GM19324 (cell line): ENCODE data around the gene RIN2.
"Not testable (repeated sequence)": the region's sequence is repeated elsewhere in the genome, so short reads cannot be mapped to it uniquely, and the experiment has no call there.

Experiments
- ATAC-seq: cut with Tn5 transposase; IDR thresholded peaks from one replicate; pipeline ENCODE4 v1.9.1; 2021; ENCODE audit warnings: mild to moderate bottlenecking, moderate library complexity; ENCODE audit not compliant: unreplicated experiment, low FRiP score

Gene RIN2

GRCh38 chr20:19738951-19739350 lies 19.1 kb upstream of the RIN2 start:
- ATAC-seq, result no peak

- no peak for ATAC-seq
Observed at GRCh38 chr20:19739351-19739750, 18.7 kb upstream of the RIN2 start.

GRCh38 chr20:19740512-19740911 lies 17.5 kb upstream of the RIN2 start:
- ATAC-seq, result no peak

GRCh38 chr20:19741924-19742323 lies 16.1 kb upstream of the RIN2 start:
- no peak for ATAC-seq

GRCh38 chr20:19742974-19743639 lies 15.0 kb upstream of the RIN2 start:
- no peak for ATAC-seq

GRCh38 chr20:19743640-19743995 lies 14.4 kb upstream of the RIN2 start:
- ATAC-seq, result no peak

GRCh38 chr20:19745106-19745505 lies 13.0 kb upstream of the RIN2 start:
- ATAC-seq, result no peak

GRCh38 chr20:19745584-19745983 lies 12.5 kb upstream of the RIN2 start:
- no peak for ATAC-seq

- no peak for ATAC-seq
Observed at GRCh38 chr20:19746396-19746795, 11.7 kb upstream of the RIN2 start.

- ATAC-seq, result no peak
Observed at GRCh38 chr20:19747903-19748302, 10.2 kb upstream of the RIN2 start.

- ATAC-seq, result no peak
Observed at GRCh38 chr20:19748681-19749080, 9.4 kb upstream of the RIN2 start.

- ATAC-seq, result no peak
Observed at GRCh38 chr20:19749618-19750071, 8.4 kb upstream of the RIN2 start.

GRCh38 chr20:19750101-19750606 lies 7.9 kb upstream of the RIN2 start:
- ATAC-seq, result no peak

- no peak for ATAC-seq
Observed at GRCh38 chr20:19750907-19751636, 7.0 kb upstream of the RIN2 start.

GRCh38 chr20:19754201-19754600 lies 3.9 kb upstream of the RIN2 start:
- not testable (repeated sequence) for ATAC-seq

- ATAC-seq, result no peak
Observed at GRCh38 chr20:19756761-19757486, 1.1 kb upstream of the RIN2 start.

GRCh38 chr20:19757487-19758132 lies 448 bp upstream of the RIN2 start:
- ATAC-seq, result no peak

GRCh38 chr20:19758501-19759331 lies 658 bp downstream of the RIN2 start:
- ATAC-seq, result no peak

- no peak for ATAC-seq
Observed at GRCh38 chr20:19760371-19760721, 2.3 kb downstream of the RIN2 start.

GRCh38 chr20:19761326-19761725 lies 3.3 kb downstream of the RIN2 start:
- ATAC-seq, result no peak
